Activated naive CD4-positive, alpha-beta T cell treated with anti-CD3 and anti-CD28 coated beads, Interleukin-2, amount 50 U/mL, for 16 hours (primary cell): ENCODE data around the gene PLXDC2.

Experiments
- DNase-seq: peaks from one replicate; pipeline ENCODE4 v3.0.0-alpha.2; 2020

The PLXDC2 gene

GRCh38 chr10:19946245-19946644, 130.0 kb downstream of the PLXDC2 start:
- no peak for DNase-seq

- no peak for DNase-seq
These were observed 130.6 kb downstream of the PLXDC2 start for GRCh38 chr10:19946791-19947190.

DNA sequence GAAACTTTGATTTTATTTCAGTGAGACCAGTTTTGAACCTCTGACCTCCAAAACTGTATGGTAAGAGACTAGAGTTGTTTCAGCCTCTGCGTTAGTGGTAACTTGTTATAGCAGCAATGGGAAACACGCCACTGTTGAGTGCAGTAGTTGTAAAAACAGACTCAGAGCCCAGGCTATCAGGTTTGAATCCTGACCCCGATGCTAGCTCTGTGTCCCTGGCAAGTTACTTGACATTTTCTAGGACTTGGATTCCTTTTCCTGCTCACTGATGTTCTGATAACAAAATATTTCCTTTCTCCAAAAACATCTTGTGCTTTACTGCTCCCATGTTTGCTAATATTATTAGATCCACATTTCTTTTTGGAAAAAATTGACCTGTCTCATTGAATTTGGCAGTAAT, 131.0 kb downstream of the PLXDC2 start:
- no peak for DNase-seq

- no peak for DNase-seq
These were observed 131.4 kb downstream of the PLXDC2 start for GRCh38 chr10:19947656-19948055.

DNA sequence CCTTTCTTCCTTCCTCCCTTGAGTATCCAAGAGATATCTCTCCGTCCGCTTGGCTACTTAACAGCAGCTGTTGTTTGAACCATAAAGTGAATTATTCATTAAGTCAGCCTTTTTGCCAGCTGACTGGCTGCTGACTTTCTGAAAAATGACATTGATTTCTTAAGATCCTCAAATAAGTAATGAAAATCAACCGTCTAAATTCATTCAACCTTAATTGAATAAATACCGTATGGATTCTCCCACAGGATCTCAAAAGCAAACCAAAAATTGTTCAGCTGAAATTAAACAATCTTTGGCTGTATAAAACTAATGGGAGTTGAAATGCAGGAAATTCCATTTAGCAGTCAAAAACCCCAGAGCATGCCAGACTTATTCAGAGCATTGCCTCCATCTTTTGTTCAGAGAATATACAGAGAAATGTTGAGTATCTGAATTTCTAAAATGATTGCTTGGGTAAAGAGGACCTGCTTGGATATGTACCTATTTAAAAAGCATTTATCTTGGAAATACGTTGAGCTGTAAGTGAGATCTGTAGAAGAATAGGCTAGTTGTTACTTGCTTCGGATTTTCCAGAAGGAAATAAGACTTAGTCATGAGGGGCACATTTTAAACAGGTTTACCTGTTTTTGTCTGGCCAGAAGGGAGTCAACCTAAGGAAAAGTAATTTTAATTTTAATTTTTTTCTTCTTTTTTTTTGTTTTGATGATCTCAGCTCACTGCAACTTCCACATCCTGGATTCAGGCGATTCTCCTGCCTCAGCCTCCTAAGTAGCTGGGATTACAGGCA, 136.2 kb downstream of the PLXDC2 start:
- no peak for DNase-seq

DNA sequence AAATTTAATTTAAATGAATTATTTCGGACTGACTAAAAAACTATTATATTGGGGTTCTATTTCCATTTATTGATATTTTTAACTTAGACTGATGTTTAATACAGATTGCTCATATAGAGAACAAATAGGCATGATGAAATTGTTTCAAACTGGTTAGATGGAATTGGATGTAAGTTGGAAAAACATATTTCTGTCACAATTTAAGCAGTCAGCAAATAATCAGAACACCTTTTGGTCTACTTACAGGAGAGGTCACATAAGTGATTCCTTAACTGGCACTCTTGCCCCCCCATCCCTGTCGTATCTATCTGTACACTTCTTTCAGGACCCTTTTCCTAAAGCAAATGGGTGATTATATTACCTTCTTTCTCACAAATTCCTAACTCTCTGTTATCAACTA, 138.4 kb downstream of the PLXDC2 start:
- no peak for DNase-seq

DNA sequence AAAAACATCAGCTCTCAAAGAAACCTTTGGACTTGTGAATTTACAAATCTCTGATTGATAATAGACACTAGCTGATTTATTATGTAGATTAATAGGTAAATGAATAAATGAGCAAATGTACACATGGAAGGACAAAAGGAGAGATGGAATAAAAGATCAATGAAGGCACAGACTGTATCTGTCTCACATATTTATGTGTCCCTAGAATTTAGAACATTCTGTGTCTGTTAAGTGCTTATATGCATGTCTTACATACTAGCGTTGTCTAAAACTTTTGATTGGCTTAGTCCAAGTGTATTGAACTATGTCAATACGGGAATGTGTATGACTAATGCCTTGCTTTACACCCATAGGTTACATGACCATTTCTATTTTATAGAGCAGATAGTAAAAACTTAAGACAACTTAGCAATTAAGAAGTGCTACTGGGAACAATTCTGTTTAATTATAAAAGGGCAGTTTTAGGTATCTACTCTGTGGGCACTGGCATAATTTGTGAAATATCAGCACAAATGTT, 140.3 kb downstream of the PLXDC2 start:
- DNase-seq = no peak

DNA sequence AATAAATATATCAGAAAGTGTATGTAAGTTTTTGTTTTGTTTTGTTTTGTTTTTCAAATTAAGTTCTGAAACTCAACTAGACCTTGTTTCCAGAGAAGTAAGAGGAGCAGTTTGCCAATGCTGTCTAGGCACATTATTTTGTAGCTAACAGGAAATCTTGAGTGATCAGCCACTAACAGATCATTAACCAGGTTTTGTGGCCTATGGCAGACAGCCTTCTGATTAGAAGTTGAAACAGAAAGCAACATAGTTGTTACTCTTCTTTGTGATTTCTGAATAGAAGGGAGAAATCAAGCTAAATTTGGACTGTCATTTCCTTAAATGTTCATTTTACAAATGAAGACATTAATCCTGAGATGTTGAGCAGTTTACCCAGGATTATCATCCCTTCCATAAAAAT, 142.6 kb downstream of the PLXDC2 start:
- DNase-seq = no peak

- DNase-seq = no peak
These were observed 145.1 kb downstream of the PLXDC2 start for GRCh38 chr10:19961076-19962053.

DNA sequence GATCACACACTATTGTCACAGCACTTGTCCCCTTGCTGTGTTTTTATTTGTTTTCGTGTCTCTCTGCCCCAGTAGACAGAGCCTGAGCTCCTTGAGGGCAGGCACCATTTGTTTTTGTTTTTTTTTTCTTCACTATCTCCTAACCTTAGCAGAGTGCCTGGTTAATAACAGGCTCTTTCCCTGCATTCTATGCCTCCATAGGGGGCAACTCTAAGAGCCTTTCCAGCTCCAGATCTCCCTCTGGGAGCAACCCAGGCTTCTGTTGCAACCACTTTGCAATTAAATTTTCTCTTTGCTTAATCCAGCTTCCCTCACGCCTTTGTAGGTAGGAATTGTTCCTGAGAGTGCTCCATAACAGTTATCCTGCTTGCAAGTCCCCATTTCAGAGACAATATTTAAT, 148.4 kb downstream of the PLXDC2 start:
- DNase-seq = no peak

DNA sequence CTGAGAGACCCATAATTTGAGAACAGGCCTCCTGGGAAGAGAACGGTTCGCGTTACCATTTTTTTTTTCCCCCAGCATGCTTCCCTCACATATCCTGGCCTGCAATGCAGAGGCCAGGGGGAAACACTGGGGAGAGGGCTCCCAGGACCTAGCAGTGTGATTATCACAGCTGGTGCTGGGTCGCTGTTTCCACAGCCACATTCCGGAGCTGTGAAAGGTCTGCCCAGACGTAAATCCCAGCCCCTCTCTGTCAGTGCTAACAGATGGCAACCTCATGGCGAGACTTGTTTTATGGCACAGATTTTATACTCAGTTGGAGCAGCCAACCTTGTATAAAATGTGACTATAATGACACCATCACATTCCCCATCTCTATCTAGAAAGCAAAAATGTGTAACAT, 150.5 kb downstream of the PLXDC2 start:
- no peak for DNase-seq

- no peak for DNase-seq
These were observed 151.7 kb downstream of the PLXDC2 start for GRCh38 chr10:19967981-19968380.

- DNase-seq = no peak
These were observed 152.5 kb downstream of the PLXDC2 start for GRCh38 chr10:19968745-19969144.

GRCh38 chr10:19970256-19970655, 154.0 kb downstream of the PLXDC2 start:
- DNase-seq = no peak

GRCh38 chr10:19970717-19971116, 154.5 kb downstream of the PLXDC2 start:
- no peak for DNase-seq

DNA sequence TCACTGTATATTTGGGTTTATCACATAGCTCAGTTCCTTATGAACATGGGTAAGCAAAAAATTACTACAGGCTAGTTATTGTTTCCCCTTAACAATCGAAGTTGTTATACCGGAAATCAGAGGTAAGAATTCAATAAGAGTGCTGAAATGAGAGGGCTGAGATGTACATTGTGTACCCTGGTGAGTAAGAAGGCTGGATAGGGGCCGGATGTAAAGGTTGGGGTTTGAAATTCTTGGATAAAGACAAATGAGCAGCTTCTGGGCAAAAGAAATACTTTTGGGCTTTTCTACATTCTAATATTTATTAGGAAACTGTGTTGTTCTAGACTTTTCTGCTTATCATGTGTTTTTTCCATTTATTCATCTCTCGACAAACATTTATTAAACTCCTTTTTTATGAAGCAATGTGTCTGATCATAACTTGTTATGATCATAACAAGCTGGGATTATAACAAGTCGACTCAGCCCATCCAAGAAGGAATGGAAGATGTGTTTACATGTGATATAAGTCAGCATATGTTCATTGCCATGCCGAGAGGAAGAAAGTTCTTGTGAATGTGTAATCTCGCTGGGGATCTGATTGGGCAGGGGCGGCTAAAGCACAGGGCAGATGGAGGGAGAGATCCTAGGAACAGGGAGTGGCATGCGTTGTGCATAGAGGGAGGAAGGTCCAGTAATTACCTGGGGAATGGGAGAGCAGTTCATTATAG, 155.3 kb downstream of the PLXDC2 start:
- no peak for DNase-seq

DNA sequence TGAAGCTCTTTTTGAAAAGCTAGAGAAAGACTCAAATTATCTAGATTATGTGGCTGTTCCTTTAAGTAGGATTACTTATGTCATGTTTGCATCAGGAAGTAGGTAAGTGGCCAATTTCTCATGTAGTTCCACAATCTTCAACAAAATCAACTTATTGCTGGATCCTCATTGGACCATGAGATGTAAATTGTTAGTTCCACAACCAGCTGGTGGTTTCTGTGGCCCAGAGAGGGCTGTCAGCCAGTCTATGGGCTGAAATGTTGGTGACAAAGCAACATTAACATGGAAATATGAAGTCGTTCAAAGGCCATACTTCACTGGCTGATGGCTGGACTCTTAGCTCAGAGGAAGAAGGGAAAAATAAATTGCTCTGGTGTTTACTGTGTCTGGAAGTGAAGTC, 157.9 kb downstream of the PLXDC2 start:
- DNase-seq = no peak

DNA sequence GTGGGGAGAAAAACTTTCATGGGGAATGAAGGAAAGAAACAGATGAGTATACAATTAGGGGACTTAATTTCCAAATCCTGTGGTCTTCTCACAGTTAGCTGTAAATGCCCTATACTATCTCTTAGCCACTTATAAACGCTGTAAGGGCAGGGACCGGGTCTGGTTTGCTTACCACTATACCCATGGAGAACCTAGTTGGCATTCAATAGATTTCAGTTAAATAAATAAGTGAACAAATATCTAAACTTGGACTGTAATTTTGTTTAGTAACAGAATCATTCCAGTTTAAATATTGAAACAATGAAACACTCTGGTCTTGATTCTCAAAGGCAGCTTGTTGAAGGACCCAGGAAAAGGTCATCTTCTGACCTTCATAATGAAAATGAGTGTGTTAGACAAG, 158.3 kb downstream of the PLXDC2 start:
- DNase-seq = no peak

DNA sequence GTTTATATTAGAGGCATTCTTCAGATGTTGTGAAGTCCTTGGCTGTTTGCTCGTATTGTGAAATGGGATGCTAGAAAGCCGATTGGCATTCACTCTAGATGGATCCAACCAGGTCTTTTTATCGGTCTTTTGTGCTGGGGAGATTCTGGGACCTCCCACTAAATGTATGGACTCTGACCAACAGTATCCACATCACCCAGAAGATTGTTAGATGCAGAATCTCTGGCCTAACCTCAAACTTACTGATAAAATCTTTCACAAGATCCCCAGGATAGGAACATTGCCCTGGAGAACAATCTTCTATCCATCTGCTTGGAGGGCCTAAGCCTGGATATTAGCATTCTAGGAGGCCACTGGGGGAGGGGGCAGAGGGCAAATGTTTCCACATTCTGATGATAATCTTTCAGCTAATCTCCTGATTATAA, 160.9 kb downstream of the PLXDC2 start:
- DNase-seq = no peak

DNA sequence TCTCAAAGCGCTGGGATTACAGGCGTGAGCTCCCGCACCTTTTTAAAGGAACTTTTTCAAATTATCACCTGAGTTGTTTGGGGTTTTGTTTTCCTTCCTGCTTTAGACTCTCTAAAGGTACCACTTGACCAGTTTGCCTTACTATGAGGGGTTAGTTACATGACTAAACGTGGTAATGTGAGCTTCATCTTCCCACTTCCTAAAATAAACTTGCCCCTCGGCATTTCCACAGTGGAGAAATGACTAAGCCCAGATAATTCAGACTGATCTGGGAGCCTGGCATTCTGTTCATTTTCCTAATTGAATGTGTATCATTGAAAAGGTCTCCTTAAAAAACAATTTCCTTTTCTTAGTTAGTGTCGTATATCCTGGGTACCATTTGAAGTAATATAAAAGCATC, 163.4 kb downstream of the PLXDC2 start:
- DNase-seq = no peak

DNA sequence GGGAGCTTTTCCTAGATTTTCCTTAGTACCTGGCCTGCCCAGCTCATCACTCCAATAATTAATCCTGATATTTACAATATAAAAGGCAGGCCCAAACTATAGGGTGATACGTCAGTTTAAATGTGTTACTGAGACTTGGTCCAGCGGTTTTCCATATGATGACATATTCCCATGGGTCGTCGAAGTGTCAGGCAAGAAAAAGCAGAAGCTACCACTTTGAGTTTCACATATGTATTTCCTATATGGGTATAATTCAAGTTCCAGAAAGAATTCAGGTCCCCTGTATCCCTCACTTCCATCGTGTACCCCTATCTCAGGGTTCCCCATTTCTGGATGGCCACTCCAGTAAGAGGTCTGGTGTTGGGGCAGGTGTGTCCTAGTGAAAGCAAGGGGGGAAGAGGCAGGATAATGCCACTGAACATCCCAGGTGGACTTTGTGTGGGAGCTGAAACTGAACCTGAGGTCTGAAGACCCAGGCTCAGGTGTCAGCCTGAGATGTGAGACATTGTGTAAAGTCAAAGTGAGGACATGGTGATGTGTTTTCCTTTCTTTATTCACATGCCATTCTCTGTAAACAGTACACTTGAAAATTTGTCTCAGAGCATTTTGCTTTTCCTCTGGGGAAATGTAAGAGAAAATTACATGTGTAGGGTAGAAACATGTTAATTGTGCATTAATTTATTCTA, 167.8 kb downstream of the PLXDC2 start:
- no peak for DNase-seq

DNA sequence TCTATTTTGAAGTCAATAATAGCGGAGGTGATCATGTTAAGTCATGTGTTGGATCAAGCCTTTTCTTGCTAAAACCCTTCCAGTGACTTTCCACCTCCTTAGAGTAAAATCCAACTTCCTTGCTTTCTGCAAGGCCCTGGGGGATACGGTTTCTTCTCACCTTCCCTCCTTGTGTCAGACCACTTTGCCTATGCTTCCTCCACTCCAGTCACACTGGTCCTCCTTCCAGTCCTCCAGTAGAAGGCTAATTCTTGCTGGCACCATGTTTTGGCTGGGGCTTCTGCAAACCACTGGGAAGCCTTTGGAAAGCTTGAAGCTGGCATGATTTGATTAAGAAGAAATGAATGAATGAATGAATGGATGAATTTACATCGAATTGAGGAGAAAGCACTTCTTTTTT, 169.5 kb downstream of the PLXDC2 start:
- DNase-seq = no peak

- no peak for DNase-seq
These were observed 170.4 kb downstream of the PLXDC2 start for GRCh38 chr10:19986591-19986990.
